Measurements from ENCODE around the gene TOP2B. TPM values are rescaled to one million over a fixed set of nuclear protein-coding genes. Genes with fewer than 3 reads are reported as not detected.

The TOP2B gene
- total and polyA plus RNA-seq, 2 experiments from 2014 or later = 92.0 to 179 TPM

DNA sequence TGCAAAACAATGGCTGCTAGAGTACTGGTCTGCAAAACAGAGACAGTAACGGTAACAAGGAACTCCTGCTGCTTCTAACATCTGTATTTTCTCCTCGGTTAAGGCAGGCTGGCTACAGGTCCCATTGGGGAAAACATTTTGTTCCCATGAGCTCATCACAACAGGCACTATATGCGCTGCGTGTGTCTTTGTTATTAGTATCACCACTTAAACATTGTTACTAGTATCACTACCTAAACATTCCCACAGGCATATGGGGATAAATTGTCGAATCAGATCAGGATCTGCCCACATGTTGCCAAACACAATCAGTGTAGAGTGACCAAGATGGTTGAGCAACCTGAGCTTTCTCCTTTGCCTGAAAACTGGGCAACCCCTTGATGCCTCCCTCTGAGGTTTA lies 77.2 kb downstream of the TOP2B start:
- DNase-seq (ENCODE audit: low spot score) = no peak
- Mint-ChIP-seq H3K9me3 (no peaks in the 10 kb centered on the region; the same call in 2 of the 3 replicates), H3K4me1 (peaks cover under 1% of the 10 kb centered on the region; the same call in 2 of the 3 replicates), H3K36me3 (ENCODE audit: low read depth) (no peaks in the 10 kb centered on the region), H3K4me3 (no peak overlapping the region), H3K27ac (no peak overlapping the region), H3K27me3 (ENCODE audit: insufficient read depth, low read depth, poor library complexity) (peaks cover 9% of the 10 kb centered on the region)
- Histone ChIP-seq H3K4me2 (no peak overlapping the region), H3K27ac (ENCODE audit: low read depth) (no peak overlapping the region), H3F3A (replicated peaks; ENCODE audit: low read depth) (no peaks in the 10 kb centered on the region), H4K20me1 (replicated peaks; ENCODE audit: insufficient read depth) (no peaks in the 10 kb centered on the region), H3K4me1 (ENCODE audit: insufficient read depth) (no peaks in the 10 kb centered on the region), H3K36me3 (ENCODE audit: insufficient read depth) (no peaks in the 10 kb centered on the region), H3K4me3 (no peak overlapping the region), H3K27me3 (ENCODE audit: insufficient read depth) (no peaks in the 10 kb centered on the region), H3K9me2 (ENCODE audit: insufficient read depth) (no peaks in the 10 kb centered on the region), H2AFZ (no peak overlapping the region), H3K79me2 (replicated peaks; ENCODE audit: insufficient read depth) (no peaks in the 10 kb centered on the region)
- TF ChIP-seq ZNF331 (CRISPR knock-in tag; IDR thresholded peaks at IDR 0.05; ENCODE audit: low read depth) (no peak), EZH2 (IDR thresholded peaks at IDR 0.05; ENCODE audit: low read depth, unreplicated experiment) (no peak), STAT1 (IDR thresholded peaks at IDR 0.05; ENCODE audit: unreplicated experiment) (no peak), ZNF114 (CRISPR knock-in tag; IDR thresholded peaks at IDR 0.05) (no peak), ETS1 (IDR thresholded peaks at IDR 0.05) (no peak), CREB1 (CRISPR knock-in tag; IDR thresholded peaks at IDR 0.05; ENCODE audit: low read depth) (no peak), REST (IDR thresholded peaks at IDR 0.05; ENCODE audit: unreplicated experiment) (no peak), EZH2phosphoT487 (IDR thresholded peaks at IDR 0.05; ENCODE audit: unreplicated experiment) (no peak), NANOG (IDR thresholded peaks at IDR 0.05; ENCODE audit: borderline replicate concordance) (no peak)
- TF ChIP-seq, protein P1, sequence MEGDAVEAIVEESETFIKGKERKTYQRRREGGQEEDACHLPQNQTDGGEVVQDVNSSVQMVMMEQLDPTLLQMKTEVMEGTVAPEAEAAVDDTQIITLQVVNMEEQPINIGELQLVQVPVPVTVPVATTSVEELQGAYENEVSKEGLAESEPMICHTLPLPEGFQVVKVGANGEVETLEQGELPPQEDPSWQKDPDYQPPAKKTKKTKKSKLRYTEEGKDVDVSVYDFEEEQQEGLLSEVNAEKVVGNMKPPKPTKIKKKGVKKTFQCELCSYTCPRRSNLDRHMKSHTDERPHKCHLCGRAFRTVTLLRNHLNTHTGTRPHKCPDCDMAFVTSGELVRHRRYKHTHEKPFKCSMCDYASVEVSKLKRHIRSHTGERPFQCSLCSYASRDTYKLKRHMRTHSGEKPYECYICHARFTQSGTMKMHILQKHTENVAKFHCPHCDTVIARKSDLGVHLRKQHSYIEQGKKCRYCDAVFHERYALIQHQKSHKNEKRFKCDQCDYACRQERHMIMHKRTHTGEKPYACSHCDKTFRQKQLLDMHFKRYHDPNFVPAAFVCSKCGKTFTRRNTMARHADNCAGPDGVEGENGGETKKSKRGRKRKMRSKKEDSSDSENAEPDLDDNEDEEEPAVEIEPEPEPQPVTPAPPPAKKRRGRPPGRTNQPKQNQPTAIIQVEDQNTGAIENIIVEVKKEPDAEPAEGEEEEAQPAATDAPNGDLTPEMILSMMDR (conservative IDR thresholded peaks at IDR 0.05; ENCODE audit: low read depth in 2 of 2) = no peak
- no peak for ATAC-seq

All from GM23338 (cell line).